ENCODE results near the gene ADAMTS1.

ADAMTS1 gene

GRCh38 chr21:26844258-26845065 lies 747 bp downstream of the ADAMTS1 start (continued):
- TF ChIP-seq ZNF18 (tag by site-specific recombination; IDR thresholded peaks at IDR 0.05) (no peak), ZNF624 (tag by site-specific recombination; IDR thresholded peaks at IDR 0.05) (no peak), ZNF610 (tag by site-specific recombination; IDR thresholded peaks at IDR 0.05; ENCODE audit: borderline replicate concordance) (no peak), ZNF639 (tag by site-specific recombination; IDR thresholded peaks at IDR 0.05) (no peak), ZNF707 (tag by site-specific recombination; IDR thresholded peaks at IDR 0.05) (peak; percentile 8; the same call in 1 of the 2 replicates), PATZ1 (tag by site-specific recombination; IDR thresholded peaks at IDR 0.05) (no peak), ZNF670 (tag by site-specific recombination; IDR thresholded peaks at IDR 0.05; ENCODE audit: low read depth) (no peak), ZNF585B (tag by site-specific recombination; IDR thresholded peaks at IDR 0.05) (no peak), ZNF777 (tag by site-specific recombination; IDR thresholded peaks at IDR 0.05; ENCODE audit: borderline replicate concordance) (no peak), PRDM10 (tag by site-specific recombination; IDR thresholded peaks at IDR 0.05) (peak; percentile 79), YY1 (tag by site-specific recombination; IDR thresholded peaks at IDR 0.05) (no peak), ZSCAN16 (tag by site-specific recombination; IDR thresholded peaks at IDR 0.05) (0 out of 2 replicates have a peak, but pooled peaks have one; percentile 10), ZNF26 (tag by site-specific recombination; IDR thresholded peaks at IDR 0.05) (no peak), ELK4 (IDR thresholded peaks at IDR 0.05; ENCODE audit: borderline replicate concordance, low read depth, low read length) (no peak), ZNF23 (tag by site-specific recombination; IDR thresholded peaks at IDR 0.05; ENCODE audit: borderline replicate concordance) (no peak), ZNF580 (tag by site-specific recombination; IDR thresholded peaks at IDR 0.05) (no peak), ZNF19 (tag by site-specific recombination; IDR thresholded peaks at IDR 0.05; ENCODE audit: low read depth) (no peak), ZNF514 (tag by site-specific recombination; IDR thresholded peaks at IDR 0.05) (no peak), ZNF133 (tag by site-specific recombination; IDR thresholded peaks at IDR 0.05) (no peak), ZNF354C (tag by site-specific recombination; IDR thresholded peaks at IDR 0.05; ENCODE audit: borderline replicate concordance, low read depth) (no peak), ZNF404 (tag by site-specific recombination; IDR thresholded peaks at IDR 0.05) (no peak), ZEB2 (tag by site-specific recombination; IDR thresholded peaks at IDR 0.05) (peak; percentile 23; the same call in 1 of the 2 replicates), KLF8 (tag by site-specific recombination; IDR thresholded peaks at IDR 0.05) (peak; percentile 11; the same call in 1 of the 2 replicates), ZBTB6 (tag by site-specific recombination; IDR thresholded peaks at IDR 0.05) (peak; percentile 25; the same call in 1 of the 2 replicates), ZNF521 (tag by site-specific recombination; IDR thresholded peaks at IDR 0.05) (no peak), ZNF501 (tag by site-specific recombination; IDR thresholded peaks at IDR 0.05) (no peak; the same call in 1 of the 2 replicates)

Data from HEK293 (cell line).